Effector memory CD4-positive, alpha-beta T cell (primary cell): ENCODE measurements around the gene ALMS1.
"Not testable (repeated sequence)": the region's sequence is repeated elsewhere in the genome, so short reads cannot be mapped to it uniquely, and the experiment has no call there.

Source experiments
- DNase-seq, 3 donors: peaks; one replicate each; pipeline ENCODE4 v3.0.0-alpha.2; 2020
- H3K27ac ChIP-seq: 2 replicates; pipeline ENCODE4 v1.7.0; 2013; ENCODE audit warnings: mild to moderate bottlenecking, low read length, moderate library complexity; ENCODE audit not compliant: insufficient read depth, poor library complexity, severe bottlenecking
- H3K27me3 ChIP-seq: replicated peaks from 2 replicates; pipeline ENCODE4 v1.7.0; 2013; ENCODE audit warnings: mild to moderate bottlenecking, low read length; ENCODE audit not compliant: insufficient read depth, control insufficient read depth, poor library complexity, severe bottlenecking
- H3K36me3 ChIP-seq: 2 replicates; pipeline ENCODE4 v1.7.0; 2013; ENCODE audit warnings: mild to moderate bottlenecking, low read length, moderate library complexity; ENCODE audit not compliant: control insufficient read depth, insufficient read depth
- H3K4me1 ChIP-seq: 2 replicates; pipeline ENCODE4 v1.7.0; 2013; ENCODE audit warnings: low read length, mild to moderate bottlenecking; ENCODE audit not compliant: control insufficient read depth, insufficient read depth, poor library complexity, severe bottlenecking
- H3K4me3 ChIP-seq: 2 replicates; pipeline ENCODE4 v1.7.0; 2013; ENCODE audit warnings: low read length, low read depth, mild to moderate bottlenecking; ENCODE audit not compliant: insufficient read depth, poor library complexity, severe bottlenecking
- H3K9me3 ChIP-seq: 2 replicates; pipeline ENCODE4 v1.7.0; 2013; ENCODE audit warnings: mild to moderate bottlenecking, low read length, moderate library complexity; ENCODE audit not compliant: control insufficient read depth
- total RNA-seq, 3 donors: gene quantifications; one replicate each; lab custom pipeline; 2026; lab: John Stamatoyannopoulos, UW

ALMS1 gene, protein sequence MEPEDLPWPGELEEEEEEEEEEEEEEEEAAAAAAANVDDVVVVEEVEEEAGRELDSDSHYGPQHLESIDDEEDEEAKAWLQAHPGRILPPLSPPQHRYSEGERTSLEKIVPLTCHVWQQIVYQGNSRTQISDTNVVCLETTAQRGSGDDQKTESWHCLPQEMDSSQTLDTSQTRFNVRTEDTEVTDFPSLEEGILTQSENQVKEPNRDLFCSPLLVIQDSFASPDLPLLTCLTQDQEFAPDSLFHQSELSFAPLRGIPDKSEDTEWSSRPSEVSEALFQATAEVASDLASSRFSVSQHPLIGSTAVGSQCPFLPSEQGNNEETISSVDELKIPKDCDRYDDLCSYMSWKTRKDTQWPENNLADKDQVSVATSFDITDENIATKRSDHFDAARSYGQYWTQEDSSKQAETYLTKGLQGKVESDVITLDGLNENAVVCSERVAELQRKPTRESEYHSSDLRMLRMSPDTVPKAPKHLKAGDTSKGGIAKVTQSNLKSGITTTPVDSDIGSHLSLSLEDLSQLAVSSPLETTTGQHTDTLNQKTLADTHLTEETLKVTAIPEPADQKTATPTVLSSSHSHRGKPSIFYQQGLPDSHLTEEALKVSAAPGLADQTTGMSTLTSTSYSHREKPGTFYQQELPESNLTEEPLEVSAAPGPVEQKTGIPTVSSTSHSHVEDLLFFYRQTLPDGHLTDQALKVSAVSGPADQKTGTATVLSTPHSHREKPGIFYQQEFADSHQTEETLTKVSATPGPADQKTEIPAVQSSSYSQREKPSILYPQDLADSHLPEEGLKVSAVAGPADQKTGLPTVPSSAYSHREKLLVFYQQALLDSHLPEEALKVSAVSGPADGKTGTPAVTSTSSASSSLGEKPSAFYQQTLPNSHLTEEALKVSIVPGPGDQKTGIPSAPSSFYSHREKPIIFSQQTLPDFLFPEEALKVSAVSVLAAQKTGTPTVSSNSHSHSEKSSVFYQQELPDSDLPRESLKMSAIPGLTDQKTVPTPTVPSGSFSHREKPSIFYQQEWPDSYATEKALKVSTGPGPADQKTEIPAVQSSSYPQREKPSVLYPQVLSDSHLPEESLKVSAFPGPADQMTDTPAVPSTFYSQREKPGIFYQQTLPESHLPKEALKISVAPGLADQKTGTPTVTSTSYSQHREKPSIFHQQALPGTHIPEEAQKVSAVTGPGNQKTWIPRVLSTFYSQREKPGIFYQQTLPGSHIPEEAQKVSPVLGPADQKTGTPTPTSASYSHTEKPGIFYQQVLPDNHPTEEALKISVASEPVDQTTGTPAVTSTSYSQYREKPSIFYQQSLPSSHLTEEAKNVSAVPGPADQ (N-terminal part only)
- total RNA-seq, result 126 to 163 (median 154) reads per million in 3 donors

DNA sequence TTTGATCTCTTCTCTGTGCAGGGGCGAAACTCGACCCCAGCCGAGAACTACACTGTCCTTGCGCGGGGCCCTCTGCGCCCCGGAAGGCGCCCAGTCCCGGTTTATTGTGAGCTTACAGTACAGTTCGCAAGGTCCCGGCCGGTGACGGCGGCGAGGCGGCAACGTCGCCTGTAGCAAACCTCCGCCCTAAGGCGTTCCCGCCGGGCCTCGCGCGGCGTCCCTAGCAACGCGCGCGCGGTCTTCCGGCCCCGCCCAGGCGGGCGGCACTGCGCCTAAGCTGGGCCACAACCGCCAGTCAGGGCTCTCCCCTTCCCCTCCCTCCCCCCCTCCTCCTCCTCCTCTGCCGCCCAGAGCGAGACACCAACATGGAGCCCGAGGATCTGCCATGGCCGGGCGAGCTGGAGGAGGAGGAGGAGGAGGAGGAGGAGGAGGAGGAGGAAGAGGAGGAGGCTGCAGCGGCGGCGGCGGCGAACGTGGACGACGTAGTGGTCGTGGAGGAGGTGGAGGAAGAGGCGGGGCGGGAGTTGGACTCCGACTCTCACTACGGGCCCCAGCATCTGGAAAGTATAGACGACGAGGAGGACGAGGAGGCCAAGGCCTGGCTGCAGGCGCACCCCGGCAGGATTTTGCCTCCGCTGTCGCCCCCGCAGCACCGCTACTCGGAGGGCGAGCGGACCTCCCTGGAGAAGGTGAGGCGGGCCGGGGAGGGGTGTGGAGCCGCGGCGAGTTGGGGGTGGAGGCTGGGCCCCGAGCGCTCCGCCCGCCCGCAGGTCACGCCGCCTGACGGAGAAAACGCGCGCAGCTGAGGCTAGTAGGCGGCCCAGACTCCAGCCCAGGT is at the start of gene ALMS1:
Gene ALMS1, plus strand, starts transcription at position 333 of the 838 bp plus-strand sequence. Its CDS starts 33 bp downstream, at position 366.
- Histone ChIP-seq H3K4me1 (peaks cover 12% of the 10 kb centered on the region), H3K9me3 (no peaks in the 10 kb centered on the region), H3K36me3 (no peaks in the 10 kb centered on the region), H3K4me3 (peak within 1 kb of the TSS; percentile 80), H3K27ac (peak within 1 kb of the TSS; percentile 80), H3K27me3 (no peaks in the 10 kb centered on the region)
- peak; percentile 79 to 87 (median 82) for DNase-seq

DNA sequence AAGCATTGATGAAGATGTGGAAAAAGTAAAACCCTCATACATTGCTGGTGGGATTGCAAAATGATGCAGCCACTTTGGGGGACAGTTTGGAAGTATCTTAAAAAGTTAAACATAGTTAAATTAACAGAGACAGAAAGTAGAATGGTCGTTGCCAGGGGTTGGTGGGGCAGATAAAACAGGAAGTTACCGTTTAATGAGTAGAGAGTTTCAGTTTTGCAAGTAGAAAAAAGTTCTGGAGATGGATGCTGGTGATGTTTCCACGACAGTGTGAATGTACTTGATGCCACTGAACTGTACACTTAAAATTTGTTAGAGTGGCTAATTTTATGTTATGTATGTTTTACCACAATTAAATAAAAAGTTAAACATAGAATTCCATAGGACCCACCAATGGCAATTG is 47.8 kb upstream of the ALMS1 start:
- Histone ChIP-seq H3K27ac (no peak overlapping the region), H3K9me3 (no peaks in the 10 kb centered on the region), H3K36me3 (no peaks in the 10 kb centered on the region), H3K4me1 (no peaks in the 10 kb centered on the region), H3K27me3 (no peaks in the 10 kb centered on the region), H3K4me3 (no peak overlapping the region)
- DNase-seq, result no peak

DNA sequence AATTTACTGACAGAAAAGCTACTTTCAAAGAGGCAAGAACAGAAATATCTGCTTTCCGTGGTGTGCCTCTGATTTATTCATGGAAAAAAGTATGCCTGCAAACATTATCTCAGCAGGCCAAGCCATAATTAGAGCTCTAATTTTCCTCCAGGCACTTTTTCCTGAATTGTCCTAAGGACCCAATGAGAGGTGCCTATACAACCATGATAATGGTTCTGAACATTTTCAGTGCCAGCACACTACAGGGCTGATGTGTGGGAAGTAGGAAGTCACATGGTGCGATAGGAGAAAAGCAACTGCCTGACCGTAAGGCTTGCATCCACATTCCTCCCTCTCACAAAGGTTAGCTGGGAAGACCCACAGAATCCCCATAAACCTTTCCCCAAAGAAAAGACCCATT is 46.4 kb upstream of the ALMS1 start:
- H3K27me3 ChIP-seq, result no peaks in the 10 kb centered on the region
- no peak overlapping the region for H3K4me3 ChIP-seq
- no peaks in the 10 kb centered on the region for H3K36me3 ChIP-seq
- no peak for DNase-seq
- H3K9me3 ChIP-seq, result no peaks in the 10 kb centered on the region
- no peaks in the 10 kb centered on the region for H3K4me1 ChIP-seq
- no peak overlapping the region for H3K27ac ChIP-seq

DNA sequence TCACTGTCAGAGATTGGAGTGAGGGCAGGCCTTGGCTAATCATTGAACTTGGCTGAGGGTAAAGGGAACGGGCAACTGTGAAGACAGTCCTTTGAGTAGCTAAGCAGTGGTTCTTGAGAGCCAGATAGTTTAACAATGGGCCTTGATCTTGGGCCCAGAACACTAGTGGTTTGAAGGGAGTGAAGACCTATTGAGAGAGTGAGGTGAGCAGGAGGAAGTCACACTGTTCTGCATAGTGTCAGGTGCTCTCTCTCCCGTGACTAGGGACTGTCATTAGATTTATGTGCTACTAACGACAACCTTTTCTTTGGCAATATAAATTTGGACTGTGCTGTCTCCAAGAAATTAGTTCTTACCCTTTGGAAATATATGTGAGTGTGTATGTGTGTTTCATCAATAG is 44.6 kb upstream of the ALMS1 start:
- H3K9me3 ChIP-seq, result no peaks in the 10 kb centered on the region
- H3K4me1 ChIP-seq, result no peaks in the 10 kb centered on the region
- no peaks in the 10 kb centered on the region for H3K27me3 ChIP-seq
- no peaks in the 10 kb centered on the region for H3K36me3 ChIP-seq
- no peak overlapping the region for H3K4me3 ChIP-seq
- no peak overlapping the region for H3K27ac ChIP-seq
- no peak for DNase-seq

DNA sequence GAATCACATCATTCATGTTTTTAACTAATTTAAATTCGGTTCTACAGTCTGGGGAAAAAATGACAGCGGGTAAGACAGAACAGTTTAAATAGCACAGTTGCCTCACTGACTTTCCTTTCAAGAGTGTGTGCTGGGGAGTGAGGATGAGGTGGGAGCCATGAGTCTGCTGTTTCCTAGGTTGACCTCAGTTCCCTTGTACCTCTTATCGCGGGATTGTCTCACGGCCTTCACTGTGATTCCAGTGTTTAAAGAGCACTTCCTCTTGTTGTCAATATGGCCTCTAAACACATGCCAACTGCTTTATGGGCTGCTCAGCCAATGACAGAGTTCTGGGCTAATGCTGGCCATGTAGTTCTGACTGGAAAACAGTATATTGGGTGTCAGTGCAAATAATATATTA is 41.6 kb upstream of the ALMS1 start:
- Histone ChIP-seq H3K4me3 (no peak overlapping the region), H3K36me3 (no peaks in the 10 kb centered on the region), H3K27me3 (no peaks in the 10 kb centered on the region), H3K27ac (no peak overlapping the region), H3K9me3 (no peaks in the 10 kb centered on the region), H3K4me1 (no peaks in the 10 kb centered on the region)
- DNase-seq, result no peak

DNA sequence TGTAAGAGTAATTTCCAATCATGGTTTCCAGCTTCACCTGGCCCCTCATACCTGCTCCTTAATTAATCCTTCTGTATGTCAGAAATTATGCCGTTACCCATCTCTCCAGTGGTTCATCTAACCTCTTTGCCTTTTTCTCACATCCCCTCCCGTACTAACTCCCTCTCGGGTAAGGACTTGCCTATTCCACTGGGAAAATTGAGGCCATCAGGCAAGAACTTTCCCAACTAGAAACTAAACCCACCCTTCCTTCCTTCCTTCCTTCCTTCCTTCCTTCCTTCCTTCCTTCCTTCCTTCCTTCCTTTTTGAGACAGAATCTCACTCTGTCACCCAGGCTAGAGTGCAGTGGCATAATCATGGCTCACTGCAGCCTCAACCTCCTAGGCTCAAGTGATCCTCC is 40.9 kb upstream of the ALMS1 start:
- not testable (repeated sequence) for H3K27ac ChIP-seq, H3K4me1 ChIP-seq, H3K9me3 ChIP-seq, H3K4me3 ChIP-seq, DNase-seq, H3K27me3 ChIP-seq, H3K36me3 ChIP-seq

DNA sequence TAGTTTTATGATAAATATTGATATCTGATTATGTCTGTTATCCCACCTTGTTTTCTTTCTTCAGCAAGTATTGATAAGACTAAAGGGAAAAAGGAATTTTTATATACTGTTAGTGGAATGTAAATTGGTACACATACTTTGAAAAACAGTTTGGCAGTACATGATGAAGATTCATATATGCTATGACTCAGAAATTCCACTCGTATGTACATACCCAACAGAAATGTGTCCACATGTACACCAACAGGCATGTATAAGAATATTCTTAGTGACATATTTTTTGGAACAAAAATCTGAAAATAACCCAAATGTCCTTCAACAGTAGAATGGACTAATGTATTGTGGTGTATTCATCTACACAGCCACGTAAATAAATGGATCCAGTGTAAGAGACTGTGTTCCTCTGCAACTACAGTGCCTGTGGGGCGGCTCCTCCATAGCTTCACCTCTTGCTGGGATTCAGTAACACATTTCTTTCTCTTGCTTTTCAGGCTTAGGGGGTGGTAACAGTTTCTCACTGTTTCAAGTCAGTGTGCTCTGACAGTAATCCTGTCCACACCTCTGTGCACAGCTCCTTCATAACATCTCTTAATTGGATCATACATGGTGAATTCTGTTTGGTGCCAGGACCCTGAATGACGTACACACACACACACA is 35.5 kb upstream of the ALMS1 start:
- Histone ChIP-seq H3K4me3 (no peak overlapping the region), H3K27ac (no peak overlapping the region), H3K9me3 (no peaks in the 10 kb centered on the region), H3K36me3 (no peaks in the 10 kb centered on the region), H3K4me1 (no peaks in the 10 kb centered on the region), H3K27me3 (no peaks in the 10 kb centered on the region)
- no peak for DNase-seq

DNA sequence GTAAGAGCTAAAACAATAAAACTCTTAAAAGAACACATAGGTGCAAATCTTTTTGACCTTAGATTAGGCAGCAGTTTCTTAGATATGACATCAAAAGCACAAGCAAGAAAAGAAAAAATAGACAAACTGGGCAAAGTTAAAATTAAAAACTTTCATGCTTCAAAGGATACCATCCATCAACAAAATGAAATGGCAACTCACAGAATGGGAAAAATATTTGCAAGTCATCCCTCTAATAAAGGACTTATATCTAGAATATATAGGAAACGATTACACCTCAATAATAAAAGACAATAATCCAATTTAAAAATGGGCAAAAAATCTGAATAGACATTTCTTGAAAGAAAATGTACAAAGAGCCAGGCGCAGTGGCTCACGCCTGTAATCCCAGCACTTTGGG is 29.5 kb upstream of the ALMS1 start:
- Histone ChIP-seq H3K36me3 (no peaks in the 10 kb centered on the region), H3K27me3 (no peaks in the 10 kb centered on the region), H3K4me1 (no peaks in the 10 kb centered on the region), H3K27ac (no peak overlapping the region), H3K9me3 (no peaks in the 10 kb centered on the region), H3K4me3 (no peak overlapping the region)
- no peak for DNase-seq
